GM12891 (cell line): ENCODE measurements around the gene SPRING1.

ENCODE experiments used
- POLR2AphosphoS5 ChIP-seq: IDR thresholded peaks from 2 replicates; pipeline ENCODE4 v1.6.1; 2011; ENCODE audit warnings: low read depth, low read length, control low read depth
- TAF1 ChIP-seq: IDR thresholded peaks from 2 replicates; pipeline ENCODE4 v1.6.1; 2011; ENCODE audit warnings: low read depth, low read length, control low read depth

- TF ChIP-seq POLR2AphosphoS5 (no peak), TAF1 (no peak)
These were observed 27.3 kb downstream of the SPRING1 start for GRCh38 chr12:116710370-116711150.
